H1 (cell line): ENCODE measurements around the gene ARHGAP42.

Experiments
- NRF1 ChIP-seq: IDR thresholded peaks from 2 replicates; pipeline ENCODE4 v1.6.1; 2011; ENCODE audit warnings: mild to moderate bottlenecking, low read depth, low read length, improper control_type of control experiment
- SP1 ChIP-seq: IDR thresholded peaks from 2 replicates; pipeline ENCODE4 v1.6.1; 2011; ENCODE audit warnings: low read depth, low read length
- TF ChIP-seq, protein P1 (sequence below), 3 experiments: IDR thresholded peaks; 1 replicate in 2 of 3; 2 replicates in 1 of 3; pipeline versions ENCODE4 v1.5.1 to v1.6.1; 2011; ENCODE audit warnings: low read length in 3 of 3, mild to moderate bottlenecking in 3 of 3, inconsistent platforms in 2 of 3, low read depth in 1 of 3, moderate library complexity in 1 of 3; ENCODE audit not compliant: insufficient read depth in 1 of 3; ENCODE audit errors: control extremely low read depth in 1 of 3

DNA sequence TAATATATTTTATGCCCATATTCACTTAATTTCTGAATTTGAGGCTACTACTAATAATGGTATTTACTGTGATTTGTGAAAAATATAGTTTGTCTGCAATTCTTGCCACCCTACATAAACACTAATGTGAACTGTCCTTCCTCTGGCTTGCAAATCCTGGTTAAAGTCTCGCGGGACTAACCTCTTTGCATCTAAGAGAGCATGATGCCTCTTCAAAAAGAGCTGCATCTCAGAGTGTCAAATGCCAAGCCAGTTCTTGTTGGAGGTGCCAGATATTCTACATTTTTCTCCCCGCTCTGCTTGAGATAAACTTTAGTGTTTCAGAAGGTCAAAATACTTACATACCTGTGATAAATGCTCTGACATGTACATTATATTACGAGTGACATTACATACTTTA, 2.1 kb downstream of the ARHGAP42 start:
- no peak for TF ChIP-seq NRF1
- TF ChIP-seq, protein P1, sequence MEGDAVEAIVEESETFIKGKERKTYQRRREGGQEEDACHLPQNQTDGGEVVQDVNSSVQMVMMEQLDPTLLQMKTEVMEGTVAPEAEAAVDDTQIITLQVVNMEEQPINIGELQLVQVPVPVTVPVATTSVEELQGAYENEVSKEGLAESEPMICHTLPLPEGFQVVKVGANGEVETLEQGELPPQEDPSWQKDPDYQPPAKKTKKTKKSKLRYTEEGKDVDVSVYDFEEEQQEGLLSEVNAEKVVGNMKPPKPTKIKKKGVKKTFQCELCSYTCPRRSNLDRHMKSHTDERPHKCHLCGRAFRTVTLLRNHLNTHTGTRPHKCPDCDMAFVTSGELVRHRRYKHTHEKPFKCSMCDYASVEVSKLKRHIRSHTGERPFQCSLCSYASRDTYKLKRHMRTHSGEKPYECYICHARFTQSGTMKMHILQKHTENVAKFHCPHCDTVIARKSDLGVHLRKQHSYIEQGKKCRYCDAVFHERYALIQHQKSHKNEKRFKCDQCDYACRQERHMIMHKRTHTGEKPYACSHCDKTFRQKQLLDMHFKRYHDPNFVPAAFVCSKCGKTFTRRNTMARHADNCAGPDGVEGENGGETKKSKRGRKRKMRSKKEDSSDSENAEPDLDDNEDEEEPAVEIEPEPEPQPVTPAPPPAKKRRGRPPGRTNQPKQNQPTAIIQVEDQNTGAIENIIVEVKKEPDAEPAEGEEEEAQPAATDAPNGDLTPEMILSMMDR (IDR thresholded peaks at IDR 0.05; ENCODE audit: control extremely low read depth in 1 of 3, insufficient read depth in 1 of 3, low read depth in 1 of 3, low read length in 3 of 3) = no peak
- TF ChIP-seq SP1 = no peak
